ENCODE data around the gene ST3GAL4.
"Not testable (repeated sequence)": the region's sequence is repeated elsewhere in the genome, so short reads cannot be mapped to it uniquely, and the experiment has no call there.

Gene ST3GAL4

GRCh38 chr11:126355324-126355925 lies at the start of gene ST3GAL4:
ST3GAL4 (plus strand) TSS chr11:126355686; CDS start chr11:126406156, 50,470 bp downstream.
- peak; percentile 33 to 56 for DNase-seq (ENCODE audit: low read depth in 2 of 2, low spot score in 1 of 2)

GRCh38 chr11:126305699-126306098 lies 49.8 kb upstream of the ST3GAL4 start:
- no peak for DNase-seq (ENCODE audit: low read depth in 2 of 2, low spot score in 1 of 2)

GRCh38 chr11:126307706-126308105 lies 47.8 kb upstream of the ST3GAL4 start:
- DNase-seq (ENCODE audit: low read depth in 2 of 2, low spot score in 1 of 2) = no peak

GRCh38 chr11:126308271-126308671 lies 47.2 kb upstream of the ST3GAL4 start:
- no peak for DNase-seq (ENCODE audit: low read depth in 2 of 2, low spot score in 1 of 2)

GRCh38 chr11:126308771-126309170 lies 46.7 kb upstream of the ST3GAL4 start:
- DNase-seq (ENCODE audit: low read depth in 2 of 2, low spot score in 1 of 2) = not testable (repeated sequence)

- peak in 1 of 2 donors; percentile 34 for DNase-seq (ENCODE audit: low read depth in 2 of 2, low spot score in 1 of 2)
Observed at GRCh38 chr11:126310200-126310991, 45.1 kb upstream of the ST3GAL4 start.

- DNase-seq (ENCODE audit: low read depth in 2 of 2, low spot score in 1 of 2) = no peak
Observed at GRCh38 chr11:126310992-126311310, 44.5 kb upstream of the ST3GAL4 start.

GRCh38 chr11:126311401-126312291 lies 43.8 kb upstream of the ST3GAL4 start:
- no peak for DNase-seq (ENCODE audit: low read depth in 2 of 2, low spot score in 1 of 2)

GRCh38 chr11:126312961-126313360 lies 42.5 kb upstream of the ST3GAL4 start:
- no peak for DNase-seq (ENCODE audit: low read depth in 2 of 2, low spot score in 1 of 2)

- DNase-seq (ENCODE audit: low read depth in 2 of 2, low spot score in 1 of 2) = no peak
Observed at GRCh38 chr11:126313826-126314225, 41.7 kb upstream of the ST3GAL4 start.

- DNase-seq (ENCODE audit: low read depth in 2 of 2, low spot score in 1 of 2) = no peak
Observed at GRCh38 chr11:126317432-126317755, 38.1 kb upstream of the ST3GAL4 start.

GRCh38 chr11:126317756-126318573 lies 37.5 kb upstream of the ST3GAL4 start:
- DNase-seq (ENCODE audit: low read depth in 2 of 2, low spot score in 1 of 2) = no peak

- DNase-seq (ENCODE audit: low read depth in 2 of 2, low spot score in 1 of 2) = no peak
Observed at GRCh38 chr11:126318574-126319373, 36.7 kb upstream of the ST3GAL4 start.

- DNase-seq (ENCODE audit: low read depth in 2 of 2, low spot score in 1 of 2) = no peak
Observed at GRCh38 chr11:126319374-126319740, 36.1 kb upstream of the ST3GAL4 start.

- no peak for DNase-seq (ENCODE audit: low read depth in 2 of 2, low spot score in 1 of 2)
Observed at GRCh38 chr11:126322996-126323395, 32.5 kb upstream of the ST3GAL4 start.

GRCh38 chr11:126327281-126328000 lies 28.0 kb upstream of the ST3GAL4 start:
- no peak for DNase-seq (ENCODE audit: low read depth in 2 of 2, low spot score in 1 of 2)

- DNase-seq (ENCODE audit: low read depth in 2 of 2, low spot score in 1 of 2) = no peak
Observed at GRCh38 chr11:126328001-126328390, 27.5 kb upstream of the ST3GAL4 start.

GRCh38 chr11:126328444-126328843 lies 27.0 kb upstream of the ST3GAL4 start:
- DNase-seq (ENCODE audit: low read depth in 2 of 2, low spot score in 1 of 2) = no peak

- no peak for DNase-seq (ENCODE audit: low read depth in 2 of 2, low spot score in 1 of 2)
Observed at GRCh38 chr11:126328938-126329643, 26.4 kb upstream of the ST3GAL4 start.

Data from stimulated activated CD8-positive, alpha-beta memory T cell treated with anti-CD3 and anti-CD28 coated beads, Interleukin-4, amount 100 ng/mL, for 4 hours (primary cell).